ENCODE results near the gene ANKRD13C. TPM values are rescaled to one million over a fixed set of nuclear protein-coding genes. Genes with fewer than 3 reads are reported as not detected.

The ANKRD13C gene
- total RNA-seq, 1 donor from 2014 or later, result 21.8 TPM

DNA sequence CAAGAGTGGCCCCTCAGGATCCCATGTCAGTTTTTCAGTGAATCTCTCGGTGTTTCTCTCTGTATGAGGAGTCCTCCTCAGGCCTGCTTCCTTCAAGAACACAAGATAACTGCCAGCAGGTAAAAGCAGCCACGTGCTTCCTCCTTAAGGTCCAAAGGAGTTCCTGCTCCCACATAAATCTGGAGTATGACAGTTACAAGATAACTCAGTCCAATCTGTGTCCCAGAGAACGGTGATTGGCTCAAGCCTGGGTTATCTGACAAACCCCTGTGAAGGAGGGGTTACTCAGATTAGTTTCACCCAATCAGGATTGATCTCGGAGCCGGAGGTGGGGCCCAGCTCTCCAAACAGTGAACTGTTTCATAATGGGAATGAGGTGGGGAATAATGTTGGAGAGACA lies 5.8 kb upstream of the ANKRD13C start:
- Mint-ChIP-seq H3K36me3 (ENCODE audit: unreplicated experiment) (no peaks in the 10 kb centered on the region), H3K4me1 (ENCODE audit: low read depth, unreplicated experiment) (peaks cover 13% of the 10 kb centered on the region), H3K27ac (ENCODE audit: unreplicated experiment) (no peak overlapping the region), H3K4me3 (ENCODE audit: unreplicated experiment) (no peak overlapping the region), H3K9me3 (ENCODE audit: unreplicated experiment) (no peaks in the 10 kb centered on the region), H3K27me3 (ENCODE audit: unreplicated experiment) (peaks cover 2% of the 10 kb centered on the region)
- TF ChIP-seq, protein P1, sequence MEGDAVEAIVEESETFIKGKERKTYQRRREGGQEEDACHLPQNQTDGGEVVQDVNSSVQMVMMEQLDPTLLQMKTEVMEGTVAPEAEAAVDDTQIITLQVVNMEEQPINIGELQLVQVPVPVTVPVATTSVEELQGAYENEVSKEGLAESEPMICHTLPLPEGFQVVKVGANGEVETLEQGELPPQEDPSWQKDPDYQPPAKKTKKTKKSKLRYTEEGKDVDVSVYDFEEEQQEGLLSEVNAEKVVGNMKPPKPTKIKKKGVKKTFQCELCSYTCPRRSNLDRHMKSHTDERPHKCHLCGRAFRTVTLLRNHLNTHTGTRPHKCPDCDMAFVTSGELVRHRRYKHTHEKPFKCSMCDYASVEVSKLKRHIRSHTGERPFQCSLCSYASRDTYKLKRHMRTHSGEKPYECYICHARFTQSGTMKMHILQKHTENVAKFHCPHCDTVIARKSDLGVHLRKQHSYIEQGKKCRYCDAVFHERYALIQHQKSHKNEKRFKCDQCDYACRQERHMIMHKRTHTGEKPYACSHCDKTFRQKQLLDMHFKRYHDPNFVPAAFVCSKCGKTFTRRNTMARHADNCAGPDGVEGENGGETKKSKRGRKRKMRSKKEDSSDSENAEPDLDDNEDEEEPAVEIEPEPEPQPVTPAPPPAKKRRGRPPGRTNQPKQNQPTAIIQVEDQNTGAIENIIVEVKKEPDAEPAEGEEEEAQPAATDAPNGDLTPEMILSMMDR (IDR thresholded peaks at IDR 0.05; ENCODE audit: partially characterized antibody, unreplicated experiment), result no peak
- no peak for DNase-seq

DNA sequence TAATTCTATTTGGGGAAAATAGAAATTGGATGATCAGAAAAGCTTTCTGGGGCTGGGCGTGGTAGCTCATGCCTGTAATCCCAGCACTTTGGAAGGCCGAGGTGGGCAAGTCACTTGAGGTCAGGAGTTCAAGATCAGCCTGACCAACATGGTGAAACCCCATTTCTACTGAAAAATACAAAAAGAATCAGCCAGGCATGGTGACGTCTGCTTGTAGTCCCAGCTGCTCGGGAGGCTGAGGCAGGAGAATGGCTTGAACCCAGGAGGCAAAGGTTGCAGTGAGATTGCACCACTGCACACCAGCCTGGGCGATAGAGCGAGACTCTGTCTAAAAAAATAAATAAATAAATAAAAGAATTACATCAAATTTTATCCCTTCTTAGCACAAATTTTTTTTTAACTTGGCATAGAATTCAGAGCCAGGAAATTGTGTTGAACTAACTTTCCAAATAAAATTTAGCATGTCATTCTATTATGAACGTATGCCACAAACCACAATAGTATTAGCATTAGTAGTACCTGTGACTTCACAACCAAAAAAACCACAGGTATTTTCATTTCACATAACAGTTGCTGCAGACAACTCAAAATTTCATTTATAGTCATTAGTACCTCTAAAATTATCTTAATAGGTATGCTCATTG lies 4.5 kb upstream of the ANKRD13C start:
- H3K4me3 Mint-ChIP-seq (ENCODE audit: unreplicated experiment), result no peak overlapping the region

DNA sequence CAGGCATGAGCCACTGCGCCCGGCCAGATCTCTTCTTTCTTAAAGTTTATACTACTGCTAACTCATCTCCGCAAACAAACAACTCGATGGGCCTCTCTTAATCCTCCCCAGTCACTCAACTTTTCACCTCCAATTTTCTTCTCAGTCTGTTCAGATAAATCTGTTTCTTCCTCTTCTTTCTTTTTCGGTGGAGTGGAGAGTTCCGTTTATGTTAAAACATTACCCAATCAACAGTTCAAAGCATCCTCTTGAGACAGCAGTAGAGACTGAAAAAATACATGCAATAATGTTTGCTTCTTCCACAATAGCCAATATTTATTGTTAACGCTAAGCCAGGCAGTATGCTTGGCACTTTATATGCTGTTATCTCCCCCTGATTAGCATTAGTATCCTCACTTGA lies 1.4 kb upstream of the ANKRD13C start:
- peak overlapping the region; percentile 70 for H3K4me3 Mint-ChIP-seq (ENCODE audit: unreplicated experiment)

More for the DNA sequence above, 4.5 kb upstream of the ANKRD13C start:
- no peak for DNase-seq
- Mint-ChIP-seq H3K36me3 (ENCODE audit: unreplicated experiment) (no peaks in the 10 kb centered on the region), H3K9me3 (ENCODE audit: unreplicated experiment) (peaks cover 6% of the 10 kb centered on the region), H3K27ac (ENCODE audit: unreplicated experiment) (no peak overlapping the region), H3K4me1 (ENCODE audit: low read depth, unreplicated experiment) (peaks cover 13% of the 10 kb centered on the region), H3K27me3 (ENCODE audit: unreplicated experiment) (peaks cover 2% of the 10 kb centered on the region)
- TF ChIP-seq, protein P1 (IDR thresholded peaks at IDR 0.05; ENCODE audit: partially characterized antibody, unreplicated experiment), result no peak

DNA sequence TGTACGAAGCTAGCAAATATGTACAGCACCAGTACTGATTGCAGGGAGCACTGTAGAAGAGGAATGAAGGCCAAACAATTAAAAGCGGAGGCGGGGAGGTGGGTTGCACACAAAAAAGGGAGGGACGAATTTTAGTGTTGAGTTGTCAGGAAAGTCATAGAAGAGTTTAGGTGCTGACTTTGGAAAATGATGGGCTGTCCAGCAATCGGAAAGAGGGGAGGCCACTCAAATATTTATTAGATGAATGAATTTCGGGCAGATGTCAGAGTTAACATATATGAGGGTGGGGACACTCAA lies 537 bp upstream of the ANKRD13C start:
- Mint-ChIP-seq H3K4me1 (ENCODE audit: low read depth, unreplicated experiment) (peaks cover 8% of the 10 kb centered on the region), H3K27ac (ENCODE audit: unreplicated experiment) (peak overlapping the region; percentile 94), H3K36me3 (ENCODE audit: unreplicated experiment) (no peaks in the 10 kb centered on the region), H3K27me3 (ENCODE audit: unreplicated experiment) (peaks cover 1% of the 10 kb centered on the region), H3K4me3 (ENCODE audit: unreplicated experiment) (peak overlapping the region; percentile 89), H3K9me3 (ENCODE audit: unreplicated experiment) (peaks cover 12% of the 10 kb centered on the region)
- no peak for DNase-seq
- TF ChIP-seq, protein P1 (IDR thresholded peaks at IDR 0.05; ENCODE audit: partially characterized antibody, unreplicated experiment), result no peak

More for the DNA sequence above, 1.4 kb upstream of the ANKRD13C start:
- no peak overlapping the region for H3K27ac Mint-ChIP-seq (ENCODE audit: unreplicated experiment)
- no peak for DNase-seq
- TF ChIP-seq, protein P1 (IDR thresholded peaks at IDR 0.05; ENCODE audit: partially characterized antibody, unreplicated experiment), result no peak
- H3K27me3 Mint-ChIP-seq (ENCODE audit: unreplicated experiment), result peaks cover 1% of the 10 kb centered on the region
- peaks cover 12% of the 10 kb centered on the region for H3K9me3 Mint-ChIP-seq (ENCODE audit: unreplicated experiment)
- H3K4me1 Mint-ChIP-seq (ENCODE audit: low read depth, unreplicated experiment), result peaks cover 8% of the 10 kb centered on the region
- no peaks in the 10 kb centered on the region for H3K36me3 Mint-ChIP-seq (ENCODE audit: unreplicated experiment)

DNA sequence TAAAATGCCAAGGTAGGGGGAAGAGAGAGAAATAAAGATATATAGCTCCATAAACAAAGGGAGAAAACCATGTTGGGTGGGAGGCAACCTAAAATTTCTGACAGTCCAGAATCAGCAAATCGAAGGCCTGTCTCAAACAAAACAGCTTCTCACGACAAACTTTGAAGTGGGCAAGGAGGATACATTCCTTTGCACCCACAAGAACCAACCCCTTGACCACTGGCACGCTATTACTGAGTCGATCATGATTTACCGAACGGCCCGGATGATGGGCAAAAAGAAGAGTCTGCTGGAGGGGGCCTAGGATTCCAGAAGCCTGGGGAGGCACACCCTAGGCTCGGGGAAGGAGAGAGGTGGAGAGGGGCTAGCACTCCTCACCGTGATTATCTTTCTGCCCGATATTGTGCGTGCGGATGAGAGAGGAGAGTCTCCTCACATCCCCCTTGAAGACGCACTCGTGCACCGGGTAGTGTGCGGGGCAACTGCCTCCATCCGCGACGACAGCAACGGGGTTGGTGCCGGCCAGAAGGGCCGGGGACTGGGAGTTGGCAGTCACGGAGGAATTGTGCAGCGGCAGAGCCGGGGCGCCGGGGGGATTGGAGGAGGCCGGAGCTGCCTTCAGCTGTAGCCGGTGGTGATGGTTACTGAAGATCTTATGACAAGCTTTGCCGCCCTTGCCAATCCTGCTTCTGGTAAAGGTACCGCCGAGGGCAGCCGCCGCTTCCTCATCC lies 756 bp downstream of the ANKRD13C start:
- H3K36me3 Mint-ChIP-seq (ENCODE audit: unreplicated experiment), result no peaks in the 10 kb centered on the region
- DNase-seq, result no peak
- TF ChIP-seq, protein P1 (IDR thresholded peaks at IDR 0.05; ENCODE audit: partially characterized antibody, unreplicated experiment), result no peak
- peaks cover 1% of the 10 kb centered on the region for H3K27me3 Mint-ChIP-seq (ENCODE audit: unreplicated experiment)
- peaks cover 8% of the 10 kb centered on the region for H3K4me1 Mint-ChIP-seq (ENCODE audit: low read depth, unreplicated experiment)
- peak overlapping the region; percentile 89 for H3K4me3 Mint-ChIP-seq (ENCODE audit: unreplicated experiment)
- H3K9me3 Mint-ChIP-seq (ENCODE audit: unreplicated experiment), result peaks cover 12% of the 10 kb centered on the region
- peak overlapping the region; percentile 94 for H3K27ac Mint-ChIP-seq (ENCODE audit: unreplicated experiment)
